Loucy (cell line): Measurements from ENCODE around the gene JDP2.

Experiments used
- EZH2phosphoT487 ChIP-seq: fragments of 200-600 bp; IDR thresholded peaks from 2 replicates; pipeline ENCODE4 v1.6.1; 2018; ENCODE audit warnings: antibody characterized with exemption, mild to moderate bottlenecking, moderate library complexity, borderline replicate concordance
- TF ChIP-seq, protein P1 (sequence below): fragments of 200-600 bp; sonication (generic); conservative IDR thresholded peaks from 2 replicates; pipeline ENCODE4 v1.5.1; 2014; ENCODE audit warnings: mild to moderate bottlenecking, antibody characterized with exemption, low read length

GRCh38 chr14:75521415-75522199, 93.8 kb downstream of the JDP2 start:
- TF ChIP-seq, protein P1, sequence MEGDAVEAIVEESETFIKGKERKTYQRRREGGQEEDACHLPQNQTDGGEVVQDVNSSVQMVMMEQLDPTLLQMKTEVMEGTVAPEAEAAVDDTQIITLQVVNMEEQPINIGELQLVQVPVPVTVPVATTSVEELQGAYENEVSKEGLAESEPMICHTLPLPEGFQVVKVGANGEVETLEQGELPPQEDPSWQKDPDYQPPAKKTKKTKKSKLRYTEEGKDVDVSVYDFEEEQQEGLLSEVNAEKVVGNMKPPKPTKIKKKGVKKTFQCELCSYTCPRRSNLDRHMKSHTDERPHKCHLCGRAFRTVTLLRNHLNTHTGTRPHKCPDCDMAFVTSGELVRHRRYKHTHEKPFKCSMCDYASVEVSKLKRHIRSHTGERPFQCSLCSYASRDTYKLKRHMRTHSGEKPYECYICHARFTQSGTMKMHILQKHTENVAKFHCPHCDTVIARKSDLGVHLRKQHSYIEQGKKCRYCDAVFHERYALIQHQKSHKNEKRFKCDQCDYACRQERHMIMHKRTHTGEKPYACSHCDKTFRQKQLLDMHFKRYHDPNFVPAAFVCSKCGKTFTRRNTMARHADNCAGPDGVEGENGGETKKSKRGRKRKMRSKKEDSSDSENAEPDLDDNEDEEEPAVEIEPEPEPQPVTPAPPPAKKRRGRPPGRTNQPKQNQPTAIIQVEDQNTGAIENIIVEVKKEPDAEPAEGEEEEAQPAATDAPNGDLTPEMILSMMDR, result no peak
- no peak for TF ChIP-seq EZH2phosphoT487
